SK-N-SH (cell line): ENCODE results near the gene MGAT5B. TPM values are rescaled to one million over a fixed set of nuclear protein-coding genes. Genes with fewer than 3 reads are reported as not detected.

ENCODE experiments used
- CTCF ChIA-PET: fragments of 300-600, 350-600 bp; formaldehyde crosslinking; extraction: SDS; loops from one replicate; lab custom pipeline; 2021; lab: Yijun Ruan, JAX
- POLR2A ChIA-PET: fragments of 350-600 bp; sonication (Branson Sonifier 250); formaldehyde crosslinking; extraction: SDS; loops from one replicate; lab custom pipeline; 2020; ENCODE audit warnings: antibody characterized with exemption, inconsistent platforms; lab: Yijun Ruan, JAX
- DNase-seq: peaks from one replicate; pipeline ENCODE4 v3.0.0; 2012
- H2AFZ ChIP-seq: fragments of 200-600 bp; sonication (generic); 2 replicates; pipeline ENCODE4 v1.8.1; 2016; ENCODE audit warnings: antibody characterized with exemption, mild to moderate bottlenecking, low read depth
- H3F3A ChIP-seq: fragments of 200-600 bp; sonication (generic); replicated peaks from 2 replicates; pipeline ENCODE3; 2016; ENCODE audit warnings: antibody characterized with exemption, mild to moderate bottlenecking; ENCODE audit not compliant: insufficient read depth
- H3K27ac ChIP-seq, 2 experiments: fragments of 200-500 bp in 1 of 2; fragments of 200-600 bp in 1 of 2; sonication (Bioruptor generic) in 1 of 2; sonication (generic), shearing (Covaris generic) in 1 of 2; 2 replicates each; pipeline versions ENCODE4 v1.5.1 to v1.6.1; 2014 to 2016; ENCODE audit warnings: low read depth in 2 of 2, inconsistent platforms in 1 of 2, low read length in 1 of 2, mild to moderate bottlenecking in 1 of 2, mixed read lengths in 1 of 2
- H3K27me3 ChIP-seq: fragments of 200-600 bp; sonication (generic), shearing (Covaris generic); 2 replicates; pipeline ENCODE4 v1.6.1; 2016; ENCODE audit warnings: mixed run types; ENCODE audit not compliant: insufficient read depth
- H3K36me3 ChIP-seq, 2 experiments: fragments of 200-500 bp in 1 of 2; fragments of 200-600 bp in 1 of 2; sonication (Bioruptor generic) in 1 of 2; sonication (generic) in 1 of 2; replicated peaks in 1 of 2; 2 replicates each; pipeline versions ENCODE3 to v1.5.1; 2014 to 2016; ENCODE audit warnings: low read length in 1 of 2, mild to moderate bottlenecking in 1 of 2; ENCODE audit not compliant: insufficient read depth in 2 of 2, control insufficient read depth in 1 of 2
- H3K4me1 ChIP-seq, 2 experiments: fragments of 200-500 bp in 1 of 2; fragments of 200-600 bp in 1 of 2; sonication (Bioruptor generic) in 1 of 2; sonication (generic), shearing (Covaris generic) in 1 of 2; 2 replicates each; pipeline versions ENCODE4 v1.5.1 to v1.6.1; 2014 to 2016; ENCODE audit warnings: low read depth in 1 of 2, low read length in 1 of 2, mixed run types in 1 of 2; ENCODE audit not compliant: insufficient read depth in 2 of 2, control insufficient read depth in 1 of 2
- H3K4me2 ChIP-seq: fragments of 200-600 bp; sonication (generic), shearing (Covaris generic); 2 replicates; pipeline ENCODE4 v1.6.1; 2017; ENCODE audit warnings: mixed run types
- H3K4me3 ChIP-seq, 2 experiments: fragments of 200-500 bp in 1 of 2; fragments of 200-600 bp in 1 of 2; sonication (Bioruptor generic) in 1 of 2; sonication (generic), shearing (Covaris generic) in 1 of 2; 2 replicates each; pipeline versions ENCODE4 v1.5.1 to v1.8.1; 2014 to 2016; ENCODE audit warnings: low read depth in 2 of 2, inconsistent platforms in 1 of 2, low read length in 1 of 2, mild to moderate bottlenecking in 1 of 2, mixed read lengths in 1 of 2, moderate library complexity in 1 of 2
- H3K79me2 ChIP-seq: fragments of 200-600 bp; sonication (generic); 2 replicates; pipeline ENCODE4 v1.8.1; 2017; ENCODE audit warnings: mild to moderate bottlenecking; ENCODE audit not compliant: insufficient read depth
- H3K9ac ChIP-seq: fragments of 200-600 bp; sonication (generic); 2 replicates; pipeline ENCODE4 v1.6.1; 2017; ENCODE audit warnings: mixed run types
- H3K9me2 ChIP-seq: fragments of 200-600 bp; sonication (generic); 2 replicates; pipeline ENCODE4 v1.6.1; 2017; ENCODE audit warnings: mixed run types
- H3K9me3 ChIP-seq: fragments of 200-600 bp; sonication (generic); 2 replicates; pipeline ENCODE4 v1.6.1; 2017; ENCODE audit warnings: mixed run types, mild to moderate bottlenecking, moderate library complexity
- H4K20me1 ChIP-seq: fragments of 200-600 bp; sonication (generic); 2 replicates; pipeline ENCODE4 v1.6.1; 2017; ENCODE audit warnings: mild to moderate bottlenecking, mixed run types; ENCODE audit not compliant: insufficient read depth
- CTCF ChIP-seq: fragments of 200-600 bp; sonication (generic); IDR thresholded peaks from 2 replicates; pipeline ENCODE4 v1.6.1; 2017; ENCODE audit warnings: antibody characterized with exemption, mild to moderate bottlenecking, moderate library complexity
- ELF1 ChIP-seq: IDR thresholded peaks from 2 replicates; pipeline ENCODE4 v1.4.0; 2012
- EZH2phosphoT487 ChIP-seq: fragments of 200-600 bp; sonication (generic); IDR thresholded peaks from 2 replicates; pipeline ENCODE4 v1.6.1; 2017; ENCODE audit warnings: low read depth, mixed run types, mild to moderate bottlenecking, antibody characterized with exemption, moderate library complexity, borderline replicate concordance
- FOSL2 ChIP-seq: IDR thresholded peaks from 2 replicates; pipeline ENCODE4 v1.4.0; 2012; ENCODE audit warnings: low read depth, mild to moderate bottlenecking, moderate library complexity, borderline replicate concordance
- FOXM1 ChIP-seq: IDR thresholded peaks from 2 replicates; pipeline ENCODE4 v1.4.0; 2012; ENCODE audit warnings: low read depth, mild to moderate bottlenecking
- GABPA ChIP-seq: IDR thresholded peaks from 2 replicates; pipeline ENCODE4 v1.4.0; 2012; ENCODE audit warnings: low read depth, mild to moderate bottlenecking
- MXI1 ChIP-seq: IDR thresholded peaks from 2 replicates; pipeline ENCODE4 v1.6.1; 2012; ENCODE audit warnings: mild to moderate bottlenecking, low read depth, low read length, improper control_type of control experiment
- NFIC ChIP-seq: IDR thresholded peaks from 2 replicates; pipeline ENCODE4 v1.4.0; 2012; ENCODE audit warnings: borderline replicate concordance
- NRF1 ChIP-seq: IDR thresholded peaks from 2 replicates; pipeline ENCODE4 v1.6.1; 2012; ENCODE audit warnings: low read depth, mild to moderate bottlenecking, low read length
- RAD21 ChIP-seq: IDR thresholded peaks from 2 replicates; pipeline ENCODE4 v1.6.1; 2012; ENCODE audit warnings: mild to moderate bottlenecking, low read length
- REST ChIP-seq: IDR thresholded peaks from 2 replicates; pipeline ENCODE4 v1.6.1; 2012; ENCODE audit warnings: mild to moderate bottlenecking, low read depth, low read length, moderate library complexity
- RXRA ChIP-seq: IDR thresholded peaks from 2 replicates; pipeline ENCODE4 v1.4.0; 2012; ENCODE audit warnings: low read depth, mild to moderate bottlenecking, borderline replicate concordance
- SMC3 ChIP-seq: IDR thresholded peaks from 2 replicates; pipeline ENCODE4 v1.6.1; 2012; ENCODE audit warnings: low read depth, low read length, improper control_type of control experiment
- TEAD4 ChIP-seq: IDR thresholded peaks from 2 replicates; pipeline ENCODE4 v1.4.0; 2012; ENCODE audit warnings: mild to moderate bottlenecking, borderline replicate concordance; ENCODE audit not compliant: insufficient read depth
- USF2 ChIP-seq: fragments of 150-350 bp; IDR thresholded peaks from 2 replicates; pipeline ENCODE4 v1.6.1; 2017; ENCODE audit warnings: antibody characterized with exemption, low read length, low read depth, borderline replicate concordance
- YY1 ChIP-seq: IDR thresholded peaks from 2 replicates; pipeline ENCODE4 v1.4.0; 2012; ENCODE audit warnings: low read depth, mild to moderate bottlenecking
- WGBS: methylation state at CpG from one replicate; pipeline ENCODE4 v1.1.6; 2017; ENCODE audit warnings: low lambda C conversion rate; 5-methylcytosine and 5-hydroxymethylcytosine counted together
- polyA plus RNA-seq, 3 experiments: library from polyadenylated mRNA; depleted of rRNA; stranded (reverse); fragments of >200 nt; gene quantifications; 2 replicates each; pipeline ENCODE4 v1.2.3, GENCODE V29; 2012

The MGAT5B gene
- polyA plus RNA-seq, 1 of the 3 experiments (the other 2 are of a cell fraction), result 13.8 TPM

GRCh38 chr17:76953946-76954345 is 85.7 kb downstream of the MGAT5B start (continued):
- TF ChIP-seq USF2, result no peak
- no peak for TF ChIP-seq GABPA

GRCh38 chr17:76955191-76955590 is 87.0 kb downstream of the MGAT5B start:
- ChIA-PET CTCF (interaction anchor here (0.9 to 3.2 kb wide), 6 partner anchors 14 to 139 kb away, joined by 3 to 21 read pairs (median 6); partner anchors contain the start of gene MGAT5B), POLR2A (no interaction called here)
- H2AFZ ChIP-seq, result no peak overlapping the region
- H3K4me1 ChIP-seq, result peaks cover 0 to 8% of the 10 kb centered on the region in 2 experiments; a peak in 2 of 4 replicates
- H3K9me3 ChIP-seq, result no peaks in the 10 kb centered on the region
- H4K20me1 ChIP-seq, result no peaks in the 10 kb centered on the region
- no peak for DNase-seq
- no peaks in the 10 kb centered on the region for H3K27me3 ChIP-seq
- H3K4me2 ChIP-seq, result no peak overlapping the region
- whole genome bisulfite sequencing, result 74% methylated on average over 6 of the region's 6 CpGs
- no peak for TF ChIP-seq SMC3
- TF ChIP-seq NFIC, result no peak
- TF ChIP-seq RXRA, result no peak
- no peak for TF ChIP-seq MXI1
- no peak for TF ChIP-seq USF2
- no peak for TF ChIP-seq ELF1
- TF ChIP-seq RAD21, result no peak
- no peak for TF ChIP-seq REST
- no peak for TF ChIP-seq YY1
- no peak for TF ChIP-seq EZH2phosphoT487
- no peak for TF ChIP-seq NRF1
- no peak for TF ChIP-seq FOXM1
- no peak for TF ChIP-seq CTCF
- no peak for TF ChIP-seq TEAD4
- TF ChIP-seq FOSL2, result no peak
- H3K27ac ChIP-seq, result no peak overlapping the region
- no peaks in the 10 kb centered on the region for H3K36me3 ChIP-seq
- no peaks in the 10 kb centered on the region for H3F3A ChIP-seq
- H3K9me2 ChIP-seq, result no peaks in the 10 kb centered on the region
- H3K79me2 ChIP-seq, result no peaks in the 10 kb centered on the region
- H3K4me3 ChIP-seq, result no peak overlapping the region
- H3K9ac ChIP-seq, result no peak overlapping the region
